ENCODE results near the gene MAP4K2. TPM values are rescaled to one million over a fixed set of nuclear protein-coding genes. Genes with fewer than 3 reads are reported as not detected.
A peak's percentile ranks its signal among the peaks of the same experiment; 100 is the strongest.

Gene MAP4K2
- total and polyA plus RNA-seq, 2 donors from 2014 or later: 12.5 to 15.4 TPM

DNA sequence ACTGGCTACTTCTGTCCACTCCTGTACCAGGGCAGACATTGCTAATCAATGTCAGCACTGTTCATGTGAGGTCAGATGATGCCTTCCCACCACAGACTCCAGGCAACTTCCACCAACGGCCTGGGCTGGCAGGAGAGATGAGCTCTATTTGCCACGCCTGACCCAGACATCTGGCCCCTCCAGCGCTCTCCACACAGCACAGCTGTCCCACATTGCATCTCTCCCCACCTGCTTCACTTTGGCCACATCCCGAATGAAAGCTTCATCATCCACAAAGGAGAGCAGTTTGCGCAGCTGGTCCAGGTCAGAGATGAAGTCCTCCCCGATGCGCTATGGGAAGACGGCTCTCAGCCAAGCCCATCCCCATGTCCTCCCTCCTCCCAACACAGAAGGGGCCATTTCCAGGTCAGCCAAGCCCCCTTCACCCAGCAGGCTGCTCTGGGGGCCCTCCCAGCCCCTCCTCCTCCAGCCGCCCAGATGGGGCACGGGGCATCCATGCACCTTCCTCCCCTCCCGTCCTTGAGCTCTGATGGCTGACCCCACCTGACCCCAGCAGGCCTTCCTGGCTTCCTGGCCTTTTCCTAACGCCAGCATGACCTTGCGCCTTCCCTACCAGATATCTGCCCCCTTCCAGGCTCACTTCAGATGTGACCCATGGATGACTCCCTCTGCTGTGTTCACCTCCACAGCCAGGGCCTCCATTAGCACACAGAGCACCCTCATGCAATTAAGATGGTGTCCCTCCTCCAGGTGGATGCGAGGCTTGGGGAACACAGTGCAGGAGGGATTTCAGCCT, 50.6 kb downstream of the MAP4K2 start:
- Histone ChIP-seq H3K27me3 (ENCODE audit: control insufficient read depth, insufficient read depth, low read length) (no peaks in the 10 kb centered on the region), H3K4me1 (ENCODE audit: control insufficient read depth in 2 of 3, insufficient read depth in 2 of 3, low read depth in 1 of 3, low read length in 3 of 3) (no peaks in the 10 kb centered on the region), H3K36me3 (ENCODE audit: control insufficient read depth in 2 of 3, insufficient read depth in 3 of 3, low read length in 3 of 3) (no peaks in the 10 kb centered on the region), H3K9me3 (ENCODE audit: control insufficient read depth in 2 of 3, insufficient read depth in 1 of 3, low read length in 3 of 3) (no peaks in the 10 kb centered on the region), H3K4me3 (ENCODE audit: low read length in 3 of 3) (no peak overlapping the region), H3K9ac (ENCODE audit: low read length in 3 of 3) (no peak overlapping the region), H3K27ac (ENCODE audit: low read depth in 2 of 2, low read length in 2 of 2) (no peak overlapping the region)
- FAIRE-seq (no peak), DNase-seq (peak in 3 of 5 donors; percentile 47 to 54 (median 51))
- intact Hi-C loops (cut with DNase I): no loop called here
- TF ChIP-seq, protein P1, sequence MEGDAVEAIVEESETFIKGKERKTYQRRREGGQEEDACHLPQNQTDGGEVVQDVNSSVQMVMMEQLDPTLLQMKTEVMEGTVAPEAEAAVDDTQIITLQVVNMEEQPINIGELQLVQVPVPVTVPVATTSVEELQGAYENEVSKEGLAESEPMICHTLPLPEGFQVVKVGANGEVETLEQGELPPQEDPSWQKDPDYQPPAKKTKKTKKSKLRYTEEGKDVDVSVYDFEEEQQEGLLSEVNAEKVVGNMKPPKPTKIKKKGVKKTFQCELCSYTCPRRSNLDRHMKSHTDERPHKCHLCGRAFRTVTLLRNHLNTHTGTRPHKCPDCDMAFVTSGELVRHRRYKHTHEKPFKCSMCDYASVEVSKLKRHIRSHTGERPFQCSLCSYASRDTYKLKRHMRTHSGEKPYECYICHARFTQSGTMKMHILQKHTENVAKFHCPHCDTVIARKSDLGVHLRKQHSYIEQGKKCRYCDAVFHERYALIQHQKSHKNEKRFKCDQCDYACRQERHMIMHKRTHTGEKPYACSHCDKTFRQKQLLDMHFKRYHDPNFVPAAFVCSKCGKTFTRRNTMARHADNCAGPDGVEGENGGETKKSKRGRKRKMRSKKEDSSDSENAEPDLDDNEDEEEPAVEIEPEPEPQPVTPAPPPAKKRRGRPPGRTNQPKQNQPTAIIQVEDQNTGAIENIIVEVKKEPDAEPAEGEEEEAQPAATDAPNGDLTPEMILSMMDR (IDR thresholded peaks at IDR 0.05; ENCODE audit: borderline replicate concordance, extremely low read depth, insufficient read depth): no peak

DNA sequence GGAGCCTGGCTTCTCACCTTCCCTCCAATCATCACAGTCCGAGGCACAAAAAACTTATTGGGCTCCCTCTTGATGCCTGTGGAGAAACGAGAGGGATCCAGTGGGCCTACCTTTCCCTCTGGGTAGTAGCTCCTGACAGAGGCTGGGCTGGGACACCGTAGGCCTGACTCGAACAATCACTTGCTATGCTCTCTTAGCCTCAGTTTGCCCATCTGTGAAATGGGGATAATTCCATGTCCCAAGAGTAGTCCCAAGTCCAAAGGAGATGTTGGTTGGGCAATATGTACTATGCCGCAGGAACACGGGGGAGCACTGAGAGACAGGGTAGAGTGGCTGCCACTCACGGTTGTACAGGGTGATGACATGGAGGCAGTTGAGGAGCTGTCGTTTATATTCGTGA, 51.4 kb downstream of the MAP4K2 start:
- intact Hi-C loops (cut with DNase I): no loop called here
- TF ChIP-seq, protein P1 (IDR thresholded peaks at IDR 0.05; ENCODE audit: borderline replicate concordance, extremely low read depth, insufficient read depth): no peak
- no peak for FAIRE-seq
- Histone ChIP-seq H3K27ac (ENCODE audit: low read depth in 2 of 2, low read length in 2 of 2) (no peak overlapping the region), H3K4me3 (ENCODE audit: low read length in 3 of 3) (no peak overlapping the region), H3K27me3 (ENCODE audit: control insufficient read depth, insufficient read depth, low read length) (no peaks in the 10 kb centered on the region), H3K4me1 (ENCODE audit: control insufficient read depth in 2 of 3, insufficient read depth in 2 of 3, low read depth in 1 of 3, low read length in 3 of 3) (no peaks in the 10 kb centered on the region), H3K36me3 (ENCODE audit: control insufficient read depth in 2 of 3, insufficient read depth in 3 of 3, low read length in 3 of 3) (no peaks in the 10 kb centered on the region), H3K9me3 (ENCODE audit: control insufficient read depth in 2 of 3, insufficient read depth in 1 of 3, low read length in 3 of 3) (no peaks in the 10 kb centered on the region), H3K9ac (ENCODE audit: low read length in 3 of 3) (no peak overlapping the region)
- peak in 1 of 5 donors; percentile 13 for DNase-seq

DNA sequence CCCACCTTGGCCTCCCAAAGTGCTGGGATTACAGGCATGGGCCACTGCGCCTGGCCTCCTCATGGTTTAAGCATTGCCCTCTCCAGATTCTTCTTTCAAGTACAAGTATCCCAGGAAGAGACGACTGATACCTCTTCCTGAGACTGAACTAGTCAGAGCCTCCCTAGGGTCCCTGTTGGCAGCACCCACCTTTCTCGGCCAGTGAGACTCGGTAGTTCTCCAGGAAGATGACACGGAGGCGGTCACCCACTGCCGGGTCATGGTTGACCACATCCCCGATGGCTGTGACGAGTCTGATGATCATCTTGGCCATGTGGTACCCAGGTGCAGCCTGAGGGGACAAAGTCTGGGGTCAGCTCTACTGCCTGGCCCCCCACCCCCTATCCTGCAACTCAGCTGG, 51.9 kb downstream of the MAP4K2 start:
- H3K9me3 ChIP-seq (ENCODE audit: control insufficient read depth in 2 of 3, insufficient read depth in 1 of 3, low read length in 3 of 3): no peaks in the 10 kb centered on the region
- H3K36me3 ChIP-seq (ENCODE audit: control insufficient read depth in 2 of 3, insufficient read depth in 3 of 3, low read length in 3 of 3): no peaks in the 10 kb centered on the region
- no peak overlapping the region for H3K9ac ChIP-seq (ENCODE audit: low read length in 3 of 3)
- no peak overlapping the region for H3K27ac ChIP-seq (ENCODE audit: low read depth in 2 of 2, low read length in 2 of 2)
- no peaks in the 10 kb centered on the region for H3K27me3 ChIP-seq (ENCODE audit: control insufficient read depth, insufficient read depth, low read length)
- no peaks in the 10 kb centered on the region for H3K4me1 ChIP-seq (ENCODE audit: control insufficient read depth in 2 of 3, insufficient read depth in 2 of 3, low read depth in 1 of 3, low read length in 3 of 3)
- no peak for FAIRE-seq
- DNase-seq: peak in 2 of 5 donors; percentile 34 to 61
- intact Hi-C loops (cut with DNase I): no loop called here
- H3K4me3 ChIP-seq (ENCODE audit: low read length in 3 of 3): no peak overlapping the region
- TF ChIP-seq, protein P1 (IDR thresholded peaks at IDR 0.05; ENCODE audit: borderline replicate concordance, extremely low read depth, insufficient read depth): no peak

Data from kidney (tissue), 14 donors.